ENCODE results near the gene SSH3.
"Not testable (repeated sequence)": the region's sequence is repeated elsewhere in the genome, so short reads cannot be mapped to it uniquely, and the experiment has no call there.

The SSH3 gene

GRCh38 chr11:67303132-67303834 is at the start of gene SSH3:
TSS of gene SSH3 (plus strand) at chr11:67303530. CDS start at chr11:67303626, 96 bp downstream.
- no peak for DNase-seq

- no peak for DNase-seq
Measured at GRCh38 chr11:67253872-67254624, 49.3 kb upstream of the SSH3 start.

- DNase-seq: no peak
Measured at GRCh38 chr11:67254798-67255197, 48.5 kb upstream of the SSH3 start.

- no peak for DNase-seq
Measured at GRCh38 chr11:67255353-67255752, 48.0 kb upstream of the SSH3 start.

GRCh38 chr11:67255864-67256263 is 47.5 kb upstream of the SSH3 start:
- DNase-seq: no peak

GRCh38 chr11:67256477-67257135 is 46.7 kb upstream of the SSH3 start:
- no peak for DNase-seq

- DNase-seq: no peak
Measured at GRCh38 chr11:67260406-67260805, 42.9 kb upstream of the SSH3 start.

GRCh38 chr11:67260885-67261639 is 42.3 kb upstream of the SSH3 start:
- DNase-seq: not testable (repeated sequence)

GRCh38 chr11:67261640-67261945 is 41.7 kb upstream of the SSH3 start:
- no peak for DNase-seq

- no peak for DNase-seq
Measured at GRCh38 chr11:67261946-67262681, 41.2 kb upstream of the SSH3 start.

GRCh38 chr11:67262731-67263675 is 40.3 kb upstream of the SSH3 start:
- peak; percentile 11 for DNase-seq

GRCh38 chr11:67264260-67264659 is 39.1 kb upstream of the SSH3 start:
- no peak for DNase-seq

- no peak for DNase-seq
Measured at GRCh38 chr11:67264877-67265632, 38.3 kb upstream of the SSH3 start.

GRCh38 chr11:67265633-67266448 is 37.5 kb upstream of the SSH3 start:
- no peak for DNase-seq

- DNase-seq: peak; percentile 28
Measured at GRCh38 chr11:67266449-67267187, 36.7 kb upstream of the SSH3 start, which contains the start of gene GRK2. TSS of gene GRK2 (plus strand) at chr11:67266473. CDS start at chr11:67266700, 227 bp downstream.

- no peak for DNase-seq
Measured at GRCh38 chr11:67267188-67268080, 35.9 kb upstream of the SSH3 start.

GRCh38 chr11:67268081-67268961 is 35.0 kb upstream of the SSH3 start:
- DNase-seq: no peak

Measured in NCI-H1048 (cell line).